PC-3 (cell line): ENCODE data around the gene TMEM62. TPM values are rescaled to one million over a fixed set of nuclear protein-coding genes. Genes with fewer than 3 reads are reported as not detected.
"Not testable (repeated sequence)": the region's sequence is repeated elsewhere in the genome, so short reads cannot be mapped to it uniquely, and the experiment has no call there.

Experiments
- ATAC-seq: fragments of 200-7000 bp; cut with Tn5 transposase; 2 replicates; pipeline ENCODE4 v1.9.1; 2020; ENCODE audit warnings: mild to moderate bottlenecking, moderate library complexity
- BruUV-seq: library from RNA; stranded (reverse); fragments of 400-500 nt; replicated peaks from 2 replicates; lab custom pipeline; 2021; lab: Mats Ljungman, UMichigan
- CTCF ChIA-PET: fragments of 300-600 bp; sonication (Branson Sonifier 250); formaldehyde crosslinking; loops from one replicate; lab custom pipeline; 2022; ENCODE audit warnings: antibody characterized with exemption; lab: Charles Lee
- POLR2A ChIA-PET: fragments of 300-600 bp; sonication (Branson Sonifier 250); formaldehyde crosslinking; loops from one replicate; lab custom pipeline; 2022; ENCODE audit warnings: antibody characterized with exemption; ENCODE audit not compliant: unreplicated experiment; lab: Charles Lee
- DNase-seq: peaks from one replicate; pipeline ENCODE4 v3.0.0-alpha.2; 2015
- H2AFZ ChIP-seq: fragments of 300-600 bp; sonication (generic); 2 replicates; pipeline ENCODE4 v1.6.0; 2016; ENCODE audit warnings: antibody characterized with exemption, low read length
- H3F3A ChIP-seq: fragments of 300-600 bp; sonication (generic); one replicate; pipeline ENCODE4 v1.6.0; 2017; ENCODE audit warnings: antibody characterized with exemption, low read length, control low read depth, mild to moderate bottlenecking; ENCODE audit not compliant: unreplicated experiment
- H3K27ac ChIP-seq: fragments of 300-600 bp; sonication (generic); 2 replicates; pipeline ENCODE4 v1.5.1; 2016; ENCODE audit warnings: mild to moderate bottlenecking, low read length
- H3K27me3 ChIP-seq: fragments of 300-600 bp; sonication (generic); 2 replicates; pipeline ENCODE4 v1.6.1; 2016; ENCODE audit warnings: low read length, mixed read lengths
- H3K36me3 ChIP-seq: fragments of 300-600 bp; sonication (generic); 2 replicates; pipeline ENCODE4 v1.6.1; 2016; ENCODE audit warnings: low read depth, mixed run types, low read length, mixed read lengths
- H3K4me1 ChIP-seq: fragments of 300-600 bp; sonication (generic); 2 replicates; pipeline ENCODE4 v1.5.1; 2016; ENCODE audit warnings: low read length; ENCODE audit not compliant: insufficient read depth
- H3K4me2 ChIP-seq: fragments of 300-600 bp; sonication (generic); 2 replicates; pipeline ENCODE4 v1.6.0; 2016; ENCODE audit warnings: low read length
- H3K4me3 ChIP-seq: fragments of 300-600 bp; sonication (generic); 2 replicates; pipeline ENCODE4 v1.5.1; 2016; ENCODE audit warnings: mild to moderate bottlenecking, low read length, mixed read lengths
- H3K79me2 ChIP-seq: fragments of 300-600 bp; sonication (generic); 2 replicates; pipeline ENCODE4 v1.6.1; 2017; ENCODE audit warnings: low read length, mixed read lengths
- H3K9ac ChIP-seq: fragments of 300-600 bp; sonication (generic); 2 replicates; pipeline ENCODE4 v1.6.0; 2016; ENCODE audit warnings: mild to moderate bottlenecking, low read length
- H3K9me2 ChIP-seq: fragments of 300-600 bp; sonication (generic); replicated peaks from 2 replicates; pipeline ENCODE4 v1.6.1; 2016; ENCODE audit warnings: mixed run types, low read length, mixed read lengths
- H3K9me3 ChIP-seq: fragments of 300-600 bp; sonication (generic); 2 replicates; pipeline ENCODE4 v1.6.1; 2016; ENCODE audit warnings: low read length, mixed read lengths
- H4K20me1 ChIP-seq: fragments of 300-600 bp; sonication (generic); 2 replicates; pipeline ENCODE4 v1.6.1; 2016; ENCODE audit warnings: low read length, mixed read lengths
- CTCF ChIP-seq: fragments of 300-600 bp; sonication (generic); conservative IDR thresholded peaks from 2 replicates; pipeline ENCODE4 v1.5.1; 2017; ENCODE audit warnings: antibody characterized with exemption, low read depth, mild to moderate bottlenecking, low read length
- EZH2 ChIP-seq: fragments of 300-600 bp; sonication (generic); IDR thresholded peaks from one replicate; pipeline ENCODE4 v1.6.1; 2017; ENCODE audit warnings: antibody characterized with exemption, mild to moderate bottlenecking, low read length; ENCODE audit not compliant: unreplicated experiment
- EZH2phosphoT487 ChIP-seq: fragments of 300-600 bp; sonication (generic); IDR thresholded peaks from 2 replicates; pipeline ENCODE4 v1.6.1; 2018; ENCODE audit warnings: mild to moderate bottlenecking, antibody characterized with exemption, low read length, borderline replicate concordance
- intact Hi-C: fragments of 100-400 bp; cut with micrococcal nuclease; formaldehyde crosslinking; loops from 2 replicates; pipeline ENCODE4 v1.9.0; 2023
- total RNA-seq: library from RNA; depleted of rRNA; stranded (reverse); fragments of >200 nt; gene quantifications from 2 replicates; pipeline ENCODE4 v1.2.3, GENCODE V29; 2014

Gene TMEM62
- total RNA-seq, 1 experiment from 2014 or later, result 19.6 TPM

- Histone ChIP-seq H3K27ac (no peak overlapping the region), H3K9me2 (no peaks in the 10 kb centered on the region), H3K4me3 (no peak overlapping the region), H3F3A (peaks cover 9% of the 10 kb centered on the region), H3K36me3 (no peaks in the 10 kb centered on the region), H3K79me2 (no peaks in the 10 kb centered on the region), H3K4me2 (no peak overlapping the region), H3K27me3 (no peaks in the 10 kb centered on the region), H4K20me1 (0 out of 2 replicates have a peak, but pooled peaks cover 6% of the 10 kb centered on the region), H3K9ac (no peak overlapping the region), H3K4me1 (peaks cover 22% of the 10 kb centered on the region), H3K9me3 (no peaks in the 10 kb centered on the region), H2AFZ (no peak overlapping the region)
- no TSS peak for BruUV-seq
- ATAC-seq (no peak), DNase-seq (no peak)
- TF ChIP-seq CTCF (no peak), EZH2 (no peak), EZH2phosphoT487 (no peak)
- POLR2A ChIA-PET, result no interaction called here
- CTCF ChIA-PET, result no interaction called here
- intact Hi-C loops, result no loop called here
Measured at GRCh38 chr15:43165801-43166325, 32.5 kb downstream of the TMEM62 start.

GRCh38 chr15:43167261-43167660, 33.9 kb downstream of the TMEM62 start:
- H3K4me3 ChIP-seq, H3F3A ChIP-seq, ATAC-seq, H3K9ac ChIP-seq, H3K27me3 ChIP-seq, CTCF ChIA-PET, DNase-seq, H3K36me3 ChIP-seq, H3K79me2 ChIP-seq, H3K9me3 ChIP-seq, H3K9me2 ChIP-seq, BruUV-seq, intact Hi-C loops, H3K4me2 ChIP-seq, H4K20me1 ChIP-seq, H2AFZ ChIP-seq, POLR2A ChIA-PET, H3K27ac ChIP-seq: not testable (repeated sequence)
- peaks cover 22% of the 10 kb centered on the region for H3K4me1 ChIP-seq

GRCh38 chr15:43168192-43169107, 35.1 kb downstream of the TMEM62 start:
- no peak overlapping the region for H2AFZ ChIP-seq
- no peak overlapping the region for H3K9ac ChIP-seq
- H3K9me3 ChIP-seq, result no peaks in the 10 kb centered on the region
- no peak for TF ChIP-seq EZH2phosphoT487
- TF ChIP-seq CTCF, result no peak
- no peak for TF ChIP-seq EZH2
- CTCF ChIA-PET, result no interaction called here
- H3K4me2 ChIP-seq, result peak overlapping the region; percentile 72
- ATAC-seq, result peak; percentile 96
- peak; percentile 95 for DNase-seq
- BruUV-seq, result no TSS peak
- peak overlapping the region; percentile 77 for H3K27ac ChIP-seq
- intact Hi-C loops, result no loop called here
- peaks cover 2% of the 10 kb centered on the region; the same call in 1 of the 2 replicates for H3K36me3 ChIP-seq
- no peaks in the 10 kb centered on the region for H3K79me2 ChIP-seq
- peak overlapping the region; percentile 16; the same call in 1 of the 2 replicates for H3K4me3 ChIP-seq
- no peaks in the 10 kb centered on the region for H3K27me3 ChIP-seq
- H3K9me2 ChIP-seq, result no peaks in the 10 kb centered on the region
- H3F3A ChIP-seq, result peaks cover 9% of the 10 kb centered on the region
- peaks cover 22% of the 10 kb centered on the region for H3K4me1 ChIP-seq
- POLR2A ChIA-PET, result interaction anchor here (0.7 kb wide), 1 partner anchor 559 kb away, joined by 3 read pairs; no protein-coding TSS in a partner anchor
- 0 out of 2 replicates have a peak, but pooled peaks cover 6% of the 10 kb centered on the region for H4K20me1 ChIP-seq
